GM10248 (cell line): ENCODE data around the gene NARS2.
"Not testable (repeated sequence)": the region's sequence is repeated elsewhere in the genome, so short reads cannot be mapped to it uniquely, and the experiment has no call there.

Source experiments
- CTCF ChIA-PET: fragments of 300-600 bp; sonication (Branson Sonifier 250); formaldehyde crosslinking; extraction: SDS; loops from one replicate; lab custom pipeline; 2021; ENCODE audit warnings: antibody characterized with exemption; lab: Yijun Ruan, JAX
- POLR2A ChIA-PET: fragments of 350-650 bp; sonication (Branson Sonifier 250); formaldehyde crosslinking; extraction: SDS; loops from one replicate; lab custom pipeline; 2020; ENCODE audit warnings: antibody characterized with exemption; lab: Yijun Ruan, JAX
- DNase-seq: peaks from one replicate; pipeline ENCODE4 v3.0.0; 2012; ENCODE audit errors: extremely low spot score
- TF ChIP-seq, protein P1 (sequence below): IDR thresholded peaks from 2 replicates; pipeline ENCODE4 v1.5.1; 2012; ENCODE audit warnings: mild to moderate bottlenecking, low read depth; ENCODE audit errors: extremely low read depth, missing control alignments, control extremely low read depth

The NARS2 gene

DNA sequence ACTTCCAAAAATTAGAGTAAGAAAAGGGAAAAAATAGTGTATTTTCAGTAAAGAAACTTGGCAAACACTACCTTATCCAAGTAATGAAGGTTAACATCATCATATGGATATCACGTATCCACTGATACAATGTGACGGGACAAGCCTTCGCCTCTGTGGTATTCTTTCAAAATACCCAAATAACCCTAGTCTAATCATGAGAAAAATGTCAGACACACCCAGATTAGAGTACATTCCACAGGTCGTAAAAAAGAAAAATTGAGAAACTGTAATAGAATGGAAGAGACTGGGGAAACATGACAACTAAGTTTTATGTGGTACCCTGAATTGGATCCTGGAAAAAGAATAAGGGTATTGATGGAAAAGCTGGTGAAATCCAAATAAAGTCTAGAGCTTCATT, 48.9 kb downstream of the NARS2 start:
- POLR2A ChIA-PET, result no interaction called here
- CTCF ChIA-PET, result no interaction called here
- TF ChIP-seq, protein P1, sequence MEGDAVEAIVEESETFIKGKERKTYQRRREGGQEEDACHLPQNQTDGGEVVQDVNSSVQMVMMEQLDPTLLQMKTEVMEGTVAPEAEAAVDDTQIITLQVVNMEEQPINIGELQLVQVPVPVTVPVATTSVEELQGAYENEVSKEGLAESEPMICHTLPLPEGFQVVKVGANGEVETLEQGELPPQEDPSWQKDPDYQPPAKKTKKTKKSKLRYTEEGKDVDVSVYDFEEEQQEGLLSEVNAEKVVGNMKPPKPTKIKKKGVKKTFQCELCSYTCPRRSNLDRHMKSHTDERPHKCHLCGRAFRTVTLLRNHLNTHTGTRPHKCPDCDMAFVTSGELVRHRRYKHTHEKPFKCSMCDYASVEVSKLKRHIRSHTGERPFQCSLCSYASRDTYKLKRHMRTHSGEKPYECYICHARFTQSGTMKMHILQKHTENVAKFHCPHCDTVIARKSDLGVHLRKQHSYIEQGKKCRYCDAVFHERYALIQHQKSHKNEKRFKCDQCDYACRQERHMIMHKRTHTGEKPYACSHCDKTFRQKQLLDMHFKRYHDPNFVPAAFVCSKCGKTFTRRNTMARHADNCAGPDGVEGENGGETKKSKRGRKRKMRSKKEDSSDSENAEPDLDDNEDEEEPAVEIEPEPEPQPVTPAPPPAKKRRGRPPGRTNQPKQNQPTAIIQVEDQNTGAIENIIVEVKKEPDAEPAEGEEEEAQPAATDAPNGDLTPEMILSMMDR, result no peak
- DNase-seq, result no peak

DNA sequence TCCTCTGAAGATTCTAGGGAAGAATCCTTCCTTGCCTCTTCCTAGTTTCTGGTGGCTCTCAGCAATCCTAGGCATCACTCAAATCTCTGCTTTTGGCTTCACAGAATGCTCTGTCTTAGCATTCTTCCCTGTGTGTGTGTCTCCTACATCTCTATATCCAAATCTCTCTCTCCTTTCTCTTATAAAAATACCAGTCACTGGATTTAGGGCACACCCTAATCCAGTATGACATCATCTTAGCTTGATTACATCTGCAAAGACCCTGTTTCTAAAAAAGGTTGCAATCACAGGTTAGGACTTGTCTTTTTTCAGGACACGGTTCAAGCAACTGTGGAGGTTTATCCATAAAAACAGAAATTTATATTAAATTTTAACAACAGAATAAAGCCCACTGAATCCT, 54.4 kb downstream of the NARS2 start:
- ChIA-PET POLR2A (no interaction called here), CTCF (interaction anchor here (0.9 to 1.3 kb wide), 3 partner anchors 16 to 44 kb away, joined by 3 to 5 read pairs (median 3); no protein-coding TSS in a partner anchor)
- DNase-seq, result no peak
- TF ChIP-seq, protein P1, result no peak

DNA sequence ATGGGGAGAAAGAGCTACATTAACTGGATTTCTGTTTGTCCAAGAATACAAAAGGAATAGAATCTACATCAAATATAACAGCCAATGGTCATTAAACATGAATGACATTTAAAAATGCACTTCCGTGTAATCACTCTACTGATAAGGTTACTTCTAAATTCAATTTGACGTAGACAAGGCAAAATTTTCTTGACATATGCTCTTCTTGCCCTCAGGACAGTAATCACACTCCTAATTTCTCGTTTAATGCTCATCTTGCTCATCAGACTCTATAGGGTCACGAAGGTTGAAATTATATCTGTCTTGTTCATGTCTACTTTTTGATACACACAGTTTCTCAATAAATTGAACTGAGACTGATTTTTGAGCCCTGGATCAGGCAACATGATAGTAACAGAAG, 58.4 kb downstream of the NARS2 start:
- POLR2A ChIA-PET, result no interaction called here
- TF ChIP-seq, protein P1, result no peak
- no peak for DNase-seq
- CTCF ChIA-PET, result interaction anchor here (0.8 to 2.1 kb wide), 4 partner anchors 10 to 254 kb away, joined by 3 to 5 read pairs (median 4); no protein-coding TSS in a partner anchor

DNA sequence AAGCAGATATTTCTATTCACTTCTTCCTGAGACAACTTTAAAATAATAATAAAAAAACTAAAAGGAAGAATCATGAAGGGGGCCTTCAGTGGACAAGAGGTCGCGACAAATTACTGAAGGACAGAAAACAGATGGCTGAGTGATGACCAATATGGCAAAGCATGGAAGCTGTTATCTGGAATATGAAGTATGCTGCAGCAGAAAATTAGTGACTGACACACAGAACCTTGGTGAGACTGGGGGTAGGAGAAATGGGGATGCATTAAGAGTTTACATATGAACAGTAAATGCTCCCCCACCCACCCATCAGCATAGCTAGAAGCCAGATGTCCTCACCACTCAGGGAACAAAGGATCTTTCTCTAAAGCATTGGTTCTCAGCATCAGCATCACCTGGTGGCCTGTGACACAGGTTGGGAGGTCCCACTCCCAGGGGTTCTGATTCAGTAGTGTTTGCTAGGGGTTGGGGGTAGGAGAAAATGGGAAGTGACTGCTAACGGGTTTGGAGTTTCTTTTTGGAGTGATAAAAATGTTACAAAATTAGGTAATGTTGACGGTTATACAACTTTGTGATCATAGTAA, 59.7 kb downstream of the NARS2 start:
- TF ChIP-seq, protein P1, result no peak
- ChIA-PET CTCF (interaction anchor here (1.2 kb wide), 1 partner anchor 19 kb away, joined by 4 read pairs; no protein-coding TSS in a partner anchor), POLR2A (no interaction called here)
- DNase-seq, result no peak

DNA sequence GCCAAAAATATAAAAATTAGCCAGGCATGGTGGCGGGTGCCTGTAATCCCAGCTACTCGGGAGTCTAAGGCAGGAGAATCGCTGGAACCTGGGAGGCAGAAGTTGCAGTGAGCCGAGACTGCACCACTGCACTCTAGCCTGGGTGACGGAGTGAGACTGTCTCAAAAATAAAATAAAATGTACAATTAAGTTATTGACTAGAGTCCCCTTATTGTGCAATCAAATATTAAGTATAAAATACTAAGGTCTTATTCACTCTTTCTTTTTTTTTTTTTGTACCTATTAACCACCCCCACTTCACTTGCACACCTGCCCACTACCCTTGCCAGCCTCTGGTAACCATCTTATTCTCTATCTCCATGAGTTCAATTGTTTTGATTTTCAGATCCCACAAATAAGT, 61.6 kb downstream of the NARS2 start:
- POLR2A ChIA-PET, DNase-seq: not testable (repeated sequence)
- CTCF ChIA-PET, result interaction anchor here (0.7 kb wide), 1 partner anchor 18 kb away, joined by 3 read pairs; no protein-coding TSS in a partner anchor

DNA sequence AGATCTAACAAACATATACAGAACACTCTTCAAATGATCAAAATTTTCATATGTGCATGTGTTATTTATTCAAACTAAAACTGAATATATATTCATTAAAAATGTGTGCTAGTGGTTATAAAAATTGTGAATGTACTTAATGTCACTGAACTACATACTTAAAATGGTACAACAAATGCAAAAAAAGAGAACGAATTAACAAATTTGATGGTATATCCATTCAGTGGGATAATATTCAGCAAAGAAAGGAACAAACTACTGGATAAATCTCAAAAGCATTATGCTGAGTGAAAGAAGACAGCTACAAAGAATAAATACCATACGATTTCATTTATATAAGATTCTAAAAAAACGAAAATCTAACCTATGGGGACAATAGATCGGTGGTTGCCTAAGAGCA, 64.1 kb downstream of the NARS2 start:
- no peak for DNase-seq
- TF ChIP-seq, protein P1, result no peak
- ChIA-PET POLR2A (no interaction called here), CTCF (interaction anchor here (1.4 kb wide), 1 partner anchor 18 kb away, joined by 4 read pairs; no protein-coding TSS in a partner anchor)

DNA sequence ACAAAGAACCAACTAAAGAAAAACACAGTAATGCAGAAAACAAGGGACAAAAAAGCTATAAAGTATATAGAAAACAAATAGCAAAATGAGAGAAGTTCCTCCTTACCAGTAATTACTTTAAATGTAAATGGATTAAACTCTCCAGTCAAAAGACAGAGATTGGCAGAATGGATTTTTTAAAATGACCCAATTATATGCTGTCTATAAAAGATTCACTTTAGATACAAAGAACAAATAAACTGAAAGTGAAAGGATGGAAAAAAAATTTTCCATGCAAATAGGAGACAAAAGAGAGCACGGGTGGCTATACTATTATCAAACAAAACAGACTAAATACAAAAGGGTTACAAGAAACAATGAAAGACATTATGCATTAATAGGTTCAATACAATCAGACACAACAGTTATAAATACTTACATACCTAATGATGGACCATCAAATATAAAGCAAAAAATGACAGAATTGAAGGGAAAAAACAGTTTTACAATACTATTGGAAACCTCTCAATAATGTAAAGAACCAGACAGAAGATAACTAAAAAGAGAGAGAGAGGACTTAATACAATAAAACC, 64.6 kb downstream of the NARS2 start:
- DNase-seq, result no peak
- ChIA-PET POLR2A (no interaction called here), CTCF (interaction anchor here (1.1 to 1.4 kb wide), 3 partner anchors 18 to 44 kb away, joined by 3 to 4 read pairs (median 3); no protein-coding TSS in a partner anchor)
- TF ChIP-seq, protein P1, result no peak
